ENCODE measurements around the gene HSP90B1.

HSP90B1 gene

DNA sequence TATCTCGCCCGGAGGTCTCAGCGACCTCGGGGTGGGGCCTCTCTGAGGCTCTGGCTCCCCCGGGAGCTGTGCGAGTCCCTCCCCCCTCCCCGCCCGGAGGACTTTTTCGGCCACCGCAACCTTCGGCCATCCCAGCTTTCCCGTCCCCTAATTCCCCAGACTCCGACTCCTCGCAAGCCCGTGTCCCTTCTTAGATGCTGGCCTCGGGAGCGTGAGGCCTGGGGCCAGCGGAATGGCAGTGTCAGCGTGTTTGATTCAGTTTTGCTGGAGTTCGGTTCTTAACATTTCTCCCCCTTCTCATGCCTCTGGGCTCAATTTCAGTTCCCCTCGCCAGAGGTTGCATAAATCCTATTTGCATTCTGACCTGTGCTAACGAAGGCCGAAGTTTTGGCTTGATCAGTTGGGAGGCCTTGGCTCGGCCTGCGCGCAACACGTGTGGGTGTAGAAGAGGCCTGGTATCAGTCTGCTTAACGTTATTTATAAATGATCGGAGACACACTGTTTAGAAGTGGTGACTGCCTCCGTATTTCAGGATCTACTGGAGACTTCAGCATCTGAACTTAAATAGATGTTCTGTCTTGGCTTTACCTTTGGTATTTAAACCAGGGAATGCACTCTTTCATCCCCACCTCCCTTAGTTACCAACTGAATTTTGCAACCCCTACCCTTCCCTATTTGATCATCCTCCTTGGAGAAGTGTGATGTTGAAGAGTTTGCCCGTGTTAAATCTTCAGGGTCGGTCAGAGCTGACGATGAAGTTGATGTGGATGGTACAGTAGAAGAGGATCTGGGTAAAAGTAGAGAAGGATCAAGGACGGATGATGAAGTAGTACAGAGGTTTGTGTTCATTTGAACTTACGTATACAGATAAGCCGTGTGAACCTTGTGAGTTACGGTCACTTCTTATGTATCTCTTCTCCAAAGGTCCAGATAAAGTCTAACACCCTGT lies 851 bp downstream of the HSP90B1 start:
- no peak for FAIRE-seq

DNA sequence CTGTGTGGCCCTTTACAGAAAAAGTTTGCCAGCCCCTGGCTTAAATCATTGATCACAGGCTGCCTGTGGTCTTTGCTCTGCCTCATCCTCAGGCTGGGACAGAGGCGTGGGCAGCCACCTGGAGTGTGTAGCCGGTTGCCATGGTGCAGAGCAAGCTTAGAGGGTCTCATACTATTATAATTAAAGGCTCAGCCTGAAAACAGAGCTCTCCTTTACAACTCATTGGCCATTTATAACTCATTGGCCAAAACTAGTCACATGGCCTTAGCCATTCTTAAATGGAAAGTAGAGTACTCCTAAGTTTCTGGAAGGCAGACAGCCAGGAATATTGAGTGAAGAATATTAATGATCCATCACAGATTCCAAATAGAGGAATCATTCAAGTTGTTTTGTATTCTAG lies 3.0 kb downstream of the HSP90B1 start:
- FAIRE-seq, result no peak

DNA sequence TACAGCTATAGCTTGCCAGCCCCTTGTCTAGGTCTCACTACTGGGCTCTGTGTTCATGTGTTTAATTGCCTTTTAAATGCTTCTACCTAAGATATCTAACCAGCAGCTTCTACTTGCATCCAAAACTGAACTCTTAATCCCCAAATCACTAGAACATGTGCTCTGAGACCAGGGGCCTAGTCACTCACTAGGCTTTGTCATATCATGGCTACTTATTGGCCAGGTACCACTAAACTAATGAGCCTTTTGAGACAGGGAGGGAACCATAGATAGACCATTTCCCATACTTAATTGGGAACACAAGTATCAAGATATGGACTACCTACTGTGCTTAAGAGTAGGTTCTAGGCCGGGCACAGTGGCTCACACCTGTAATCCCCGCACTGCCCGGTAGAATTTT lies 6.5 kb downstream of the HSP90B1 start:
- no peak for FAIRE-seq

DNA sequence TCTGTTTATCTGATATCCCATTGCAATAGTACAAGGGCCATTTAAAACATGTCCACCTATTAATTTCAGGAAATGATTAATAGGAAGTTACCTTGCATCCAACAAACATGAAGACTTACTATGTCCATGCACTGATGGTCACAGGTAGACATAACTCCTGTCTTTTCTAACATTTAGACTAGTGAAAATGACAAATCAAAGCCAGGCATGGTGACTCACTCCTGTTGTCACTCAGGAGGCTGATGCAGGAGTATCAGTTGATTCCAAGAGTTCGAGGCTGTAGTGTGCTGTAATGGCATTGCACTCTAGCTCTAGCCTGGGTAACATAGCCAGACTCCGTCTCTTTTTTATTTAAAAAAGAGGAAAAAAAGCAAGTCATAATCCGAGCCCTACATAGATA lies 14.8 kb downstream of the HSP90B1 start:
- FAIRE-seq, result no peak

DNA sequence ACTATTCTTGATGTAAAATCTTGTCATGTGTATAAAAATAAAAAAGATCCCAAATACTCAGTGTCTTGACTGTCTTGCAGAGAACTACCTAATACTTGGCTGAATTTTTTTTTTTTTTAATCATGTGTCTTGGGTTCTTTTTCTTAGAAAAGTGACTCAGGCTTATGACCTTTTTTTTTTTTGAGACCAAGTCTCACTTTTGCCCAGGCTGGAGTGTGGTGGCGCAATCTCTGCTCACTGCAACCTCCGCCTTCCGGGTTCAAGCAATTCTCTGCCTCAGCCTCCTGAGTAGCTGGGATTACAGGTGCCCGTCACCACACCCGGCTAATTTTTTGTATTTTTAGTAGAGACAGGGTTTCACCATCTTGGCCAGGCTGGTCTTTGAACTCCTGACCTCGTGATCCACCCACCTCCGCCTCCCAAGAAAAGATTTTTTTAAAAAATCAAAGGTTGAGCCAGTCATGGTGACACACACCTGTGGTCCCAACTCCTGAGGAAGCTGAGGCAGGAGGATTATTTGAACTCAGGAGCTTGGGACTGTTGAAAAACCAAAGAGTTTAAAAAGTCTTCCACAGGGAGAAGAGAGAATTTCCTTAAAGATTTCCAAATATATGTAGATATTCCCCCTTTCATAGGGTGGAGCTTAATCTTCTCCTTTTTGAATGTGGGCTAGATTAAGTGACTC lies 17.8 kb downstream of the HSP90B1 start:
- FAIRE-seq, result peak; percentile 93

DNA sequence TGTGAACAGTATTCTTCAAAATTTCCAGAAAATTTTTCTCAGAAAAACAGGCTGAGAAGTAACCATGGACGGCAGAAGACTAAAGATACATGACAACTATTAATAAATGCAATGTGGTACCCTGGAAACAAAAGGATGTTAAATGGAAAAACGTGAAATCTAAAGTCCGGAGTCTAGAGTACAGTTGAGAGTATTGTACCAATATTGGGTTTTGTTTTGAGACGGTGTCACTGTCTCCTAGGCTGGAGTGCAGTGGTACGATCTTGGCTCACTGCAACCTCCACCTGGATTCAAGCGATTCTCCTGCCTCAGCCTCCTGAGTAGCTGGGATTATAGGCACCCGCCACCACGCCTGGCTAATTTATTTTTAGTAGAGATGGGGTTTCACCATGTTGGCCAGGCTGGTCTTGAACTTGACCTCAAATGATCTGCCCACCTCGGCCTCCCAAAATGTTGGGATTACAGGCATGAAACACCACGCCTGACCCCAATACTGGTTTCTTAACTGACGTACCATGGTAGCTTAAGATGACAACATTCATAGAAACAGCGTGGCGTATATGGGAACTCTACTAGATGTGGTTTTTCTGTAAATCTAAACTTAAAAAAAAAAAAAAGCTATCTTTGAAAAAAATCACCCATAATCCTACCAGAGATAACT lies 18.7 kb downstream of the HSP90B1 start:
- FAIRE-seq, result no peak

DNA sequence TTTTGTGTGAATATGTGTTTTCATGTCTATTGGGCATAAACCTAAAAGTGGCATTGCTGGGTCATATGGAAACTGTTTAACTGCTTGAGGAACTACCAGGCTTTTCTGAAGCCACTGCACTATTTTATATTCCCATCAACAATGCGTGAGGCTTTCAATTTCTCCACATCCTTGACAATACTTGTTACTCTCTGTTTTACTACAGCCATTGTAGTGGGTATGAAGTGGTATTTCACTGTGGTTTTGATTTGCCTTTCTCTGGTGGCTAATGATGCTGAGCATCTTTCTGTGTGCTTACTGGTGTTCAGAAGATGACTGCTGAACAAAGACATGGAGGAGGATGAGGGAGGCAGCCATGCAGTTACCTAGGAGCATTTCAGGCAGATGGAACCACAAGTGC lies 22.3 kb downstream of the HSP90B1 start:
- FAIRE-seq, result no peak

DNA sequence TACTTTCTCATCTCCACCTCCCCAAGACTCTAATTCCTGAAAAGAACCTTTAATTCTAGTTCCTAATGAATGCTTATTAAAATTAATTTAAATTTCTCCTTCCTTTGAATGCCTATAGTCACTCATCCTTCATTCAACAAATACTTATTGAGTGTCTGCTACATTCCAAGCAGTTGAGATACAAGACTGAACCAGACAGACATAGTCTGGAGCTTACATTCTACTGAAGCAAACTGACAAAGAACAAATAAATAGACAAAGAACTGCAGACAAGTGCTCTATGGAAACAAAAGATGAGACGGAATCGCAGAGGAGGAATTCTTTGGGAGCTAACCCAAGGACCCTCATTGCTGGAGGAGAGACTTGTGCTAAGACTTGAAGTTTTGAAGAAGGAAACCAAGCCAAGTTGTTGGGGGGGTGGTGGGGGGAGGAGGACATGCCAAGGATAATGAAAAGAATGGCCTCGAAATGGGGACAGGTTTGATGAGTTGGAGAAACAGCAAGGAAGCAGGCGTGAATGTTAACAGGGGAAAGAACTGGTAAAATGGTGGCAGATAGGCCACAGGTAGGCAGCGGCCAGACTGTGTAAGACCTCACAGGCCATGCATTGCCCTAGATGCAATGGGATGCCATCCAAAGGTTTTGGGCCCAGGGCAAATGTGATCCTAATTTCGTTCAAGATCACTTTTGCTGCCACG lies 25.8 kb downstream of the HSP90B1 start:
- FAIRE-seq, result no peak

DNA sequence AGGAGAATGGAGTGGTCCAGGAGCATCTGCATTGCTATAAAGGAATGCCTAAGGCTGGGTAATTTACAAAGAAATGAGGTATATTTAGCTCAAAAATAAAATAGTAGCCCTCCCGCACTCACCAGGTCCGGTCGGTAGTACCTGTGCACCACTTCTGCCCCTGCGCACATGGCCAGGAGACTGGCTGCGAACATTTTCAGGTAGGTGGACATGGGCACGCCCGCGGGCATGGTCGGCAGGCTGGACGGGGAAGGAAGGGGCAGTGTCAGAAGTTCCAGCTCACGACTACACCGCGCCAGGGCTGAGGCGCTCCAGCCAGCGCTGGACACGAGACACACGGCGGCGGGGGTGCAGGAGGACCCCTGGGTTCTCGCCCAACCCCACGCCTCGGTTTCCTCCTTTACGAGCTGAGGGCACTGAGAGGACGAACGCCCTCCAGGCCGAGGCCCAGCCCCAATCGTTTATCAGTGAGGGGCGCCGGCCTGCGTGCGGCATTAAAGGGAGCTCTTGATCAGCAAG lies 26.4 kb downstream of the HSP90B1 start:
- no peak for FAIRE-seq

DNA sequence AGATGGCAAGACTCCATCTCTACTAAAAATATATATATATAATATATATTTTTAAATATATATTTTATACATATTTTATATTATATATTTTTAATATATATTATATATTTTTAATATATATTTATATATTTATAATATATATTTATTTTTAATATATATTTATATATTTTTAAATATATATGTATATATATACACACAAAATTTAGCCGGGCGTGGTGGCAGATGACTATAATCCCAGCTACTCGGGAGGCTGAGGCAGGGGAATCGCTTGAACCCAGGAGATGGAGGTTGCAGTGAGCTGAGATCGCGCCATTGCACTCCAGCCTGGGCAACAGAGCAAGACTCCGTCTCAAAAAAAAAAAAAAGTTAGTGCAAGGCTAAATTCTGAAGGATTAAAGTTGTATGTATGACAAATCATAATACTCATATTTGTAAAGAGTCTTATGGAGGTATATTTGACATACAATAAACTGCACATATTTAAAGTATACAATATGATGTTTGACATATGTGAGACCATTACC lies 27.7 kb downstream of the HSP90B1 start:
- FAIRE-seq, result no peak

DNA sequence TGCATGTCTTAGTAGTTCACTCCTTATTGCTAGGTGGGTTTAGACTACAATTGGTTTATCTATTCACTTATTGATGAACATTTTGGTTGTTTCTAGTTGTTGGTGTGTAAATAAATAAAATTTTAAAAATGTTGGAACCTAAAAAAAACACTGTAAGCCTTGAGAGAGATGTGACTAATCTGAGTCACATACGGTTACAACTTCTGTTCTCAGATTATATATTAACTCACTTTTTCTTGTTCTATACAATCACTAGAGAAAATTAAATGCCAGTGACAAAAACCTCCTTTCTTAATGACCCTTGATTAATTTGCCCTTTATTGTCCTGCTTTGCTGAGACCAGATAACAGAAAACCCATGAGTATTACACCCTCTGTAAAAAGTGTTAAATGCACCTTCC lies 28.4 kb downstream of the HSP90B1 start:
- FAIRE-seq, result no peak

DNA sequence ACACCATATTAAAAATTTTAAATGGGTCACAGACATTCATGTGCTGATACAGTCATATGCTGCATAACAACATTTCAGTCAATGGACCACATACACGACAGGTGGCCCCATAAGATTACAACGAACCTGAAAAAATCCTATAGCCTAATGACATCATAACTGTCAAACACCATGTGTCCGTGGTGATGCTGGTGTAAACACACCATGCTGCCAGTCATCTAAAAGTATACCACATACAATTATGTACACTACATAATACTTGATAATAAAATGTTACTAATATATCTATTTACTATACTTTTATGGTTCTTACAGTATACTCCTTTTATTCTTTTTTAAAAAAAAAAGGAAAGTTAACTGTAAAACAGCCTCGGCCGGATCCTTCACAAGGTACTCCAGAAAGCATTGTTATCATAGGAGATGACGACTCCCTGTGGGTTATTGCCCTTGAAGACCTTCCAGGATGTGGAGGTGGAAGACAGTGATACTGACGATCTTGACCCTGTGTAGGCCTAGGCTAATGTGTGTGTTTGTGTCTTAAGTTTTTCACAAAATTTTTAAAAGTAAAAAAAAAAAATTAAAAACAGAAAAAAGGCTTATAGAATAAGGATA lies 30.5 kb downstream of the HSP90B1 start:
- no peak for FAIRE-seq

DNA sequence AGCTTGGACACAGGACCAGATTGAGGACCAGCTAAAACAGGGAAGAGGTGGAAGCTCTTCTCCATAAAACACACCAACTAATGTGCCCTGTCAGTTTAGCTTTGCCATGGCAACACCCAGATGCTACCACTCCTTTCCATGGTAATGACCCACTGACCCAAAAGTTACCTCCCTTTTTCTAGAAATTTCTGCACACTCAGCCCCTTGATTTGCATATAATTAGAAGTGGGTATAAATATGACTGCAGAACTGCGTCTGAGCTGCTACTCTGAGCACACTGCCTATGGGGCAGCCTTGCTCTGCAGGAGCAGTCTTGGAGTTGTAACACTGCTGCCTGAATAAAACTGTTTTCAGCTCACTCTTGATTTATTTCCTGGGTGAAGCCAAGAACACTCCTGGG lies 32.3 kb downstream of the HSP90B1 start:
- FAIRE-seq, result no peak

DNA sequence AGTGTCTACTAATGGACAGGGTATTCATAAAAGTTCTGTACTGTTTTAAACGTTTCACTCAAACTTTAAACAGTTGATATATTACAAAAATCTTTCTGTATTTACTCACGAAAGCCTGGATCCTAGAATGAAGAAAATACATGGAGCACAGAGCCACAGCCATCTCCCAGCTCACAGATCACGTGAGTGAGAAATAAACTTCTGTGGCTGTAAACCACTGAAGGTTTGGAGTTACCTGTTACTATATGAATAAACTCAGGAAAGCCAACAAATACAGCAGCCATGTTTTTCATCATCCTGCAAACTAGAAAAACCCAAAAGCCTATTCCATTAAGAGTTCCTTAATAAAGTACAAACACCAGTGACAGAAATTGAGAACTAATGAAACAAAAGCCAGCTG lies 34.6 kb downstream of the HSP90B1 start:
- FAIRE-seq, result no peak

DNA sequence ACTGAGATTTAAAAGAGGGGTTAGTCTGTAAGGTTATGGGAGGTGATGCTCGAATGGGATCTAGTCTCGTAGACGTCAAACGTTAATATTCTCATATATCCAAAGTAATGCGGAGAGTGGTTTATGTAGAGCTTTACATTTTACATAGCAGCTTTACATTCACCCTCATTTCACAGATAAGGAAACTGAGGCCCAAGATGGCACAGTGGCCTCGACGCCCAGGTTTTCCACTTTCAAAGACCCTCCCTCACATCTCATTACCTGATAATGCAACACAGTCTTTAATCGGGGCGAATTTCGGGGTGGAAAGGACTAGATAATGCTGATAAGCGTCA lies 35.0 kb downstream of the HSP90B1 start:
- FAIRE-seq, result no peak

DNA sequence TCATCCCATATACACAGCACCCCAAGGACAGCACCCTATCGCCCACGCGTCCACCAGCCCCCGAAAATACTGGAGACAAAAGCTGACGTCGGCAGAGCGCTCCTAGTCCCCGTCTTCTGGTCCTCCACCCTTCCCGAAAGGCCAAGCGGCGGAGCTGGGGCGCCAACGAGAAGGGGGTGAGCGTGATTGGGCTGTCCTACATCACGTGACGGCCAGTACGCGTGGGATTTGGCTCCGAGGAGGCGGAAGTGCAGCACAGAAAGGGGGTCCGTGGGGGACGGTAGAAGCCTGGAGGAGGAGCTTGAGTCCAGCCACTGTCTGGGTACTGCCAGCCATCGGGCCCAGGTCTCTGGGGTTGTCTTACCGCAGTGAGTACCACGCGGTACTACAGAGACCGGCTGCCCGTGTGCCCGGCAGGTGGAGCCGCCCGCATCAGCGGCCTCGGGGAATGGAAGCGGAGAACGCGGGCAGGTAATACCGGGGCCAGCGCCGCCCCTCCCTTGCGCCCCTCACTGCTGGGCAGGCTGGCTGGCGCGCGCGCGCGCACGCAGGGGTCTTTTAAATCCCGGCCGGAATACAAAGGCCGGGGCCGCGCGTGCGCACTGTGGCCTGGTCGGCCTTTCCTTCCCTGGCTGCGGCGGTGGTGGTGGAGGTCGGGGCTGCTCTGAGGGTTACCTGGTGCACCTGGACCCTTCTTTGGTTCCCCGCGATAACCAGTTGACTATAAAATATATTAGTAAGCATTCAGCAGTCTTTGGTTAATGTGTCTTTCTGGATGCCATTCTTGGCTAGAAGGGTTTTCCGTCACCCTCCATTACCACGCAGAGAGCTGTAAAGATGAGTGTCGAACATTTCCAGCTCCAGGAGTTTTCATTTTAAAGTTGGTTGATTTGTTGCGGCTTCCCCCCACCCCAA lies 35.6 kb downstream of the HSP90B1 start, which contains the start of gene TDG:
Gene TDG, plus strand, starts transcription at position 283 of the 915 bp plus-strand sequence. Its CDS starts 166 bp downstream, at position 449.
- FAIRE-seq, result no peak

DNA sequence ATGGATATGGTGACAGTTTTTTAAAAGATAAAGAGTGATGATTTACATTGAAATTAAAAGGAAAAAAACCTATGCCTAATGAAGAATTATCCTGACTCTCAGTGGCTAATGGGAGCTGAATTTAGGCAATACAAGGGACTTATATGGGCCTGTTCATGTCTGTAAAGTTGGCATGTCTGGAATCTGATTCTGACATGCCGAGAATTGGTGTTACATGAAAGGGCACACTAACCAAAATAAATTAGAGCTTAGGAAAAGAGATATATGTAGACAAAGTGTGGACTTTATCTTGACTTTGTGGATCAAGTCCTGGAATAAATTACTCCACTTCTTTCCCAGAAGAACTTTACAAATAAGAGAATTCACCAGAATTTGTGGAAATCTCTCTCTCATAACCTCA lies 36.5 kb downstream of the HSP90B1 start:
- FAIRE-seq, result no peak

DNA sequence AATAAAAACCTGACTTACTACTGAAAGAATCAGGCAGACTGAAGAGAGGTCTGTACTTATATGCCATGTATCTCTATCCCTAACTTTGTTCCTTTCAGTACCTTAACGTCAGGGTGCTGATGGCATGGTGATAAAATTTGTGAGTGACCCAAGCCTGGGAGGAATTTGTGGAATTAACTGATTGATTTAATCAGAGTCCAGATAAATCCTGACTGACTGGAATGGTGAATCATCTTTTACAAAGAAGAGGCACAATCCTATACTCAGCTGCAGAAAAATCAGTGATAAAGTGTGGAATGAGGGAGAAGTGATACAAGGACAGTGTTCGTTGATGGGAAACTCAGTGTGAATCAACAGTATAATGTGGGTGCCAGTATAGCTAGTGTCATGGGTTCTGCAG lies 39.2 kb downstream of the HSP90B1 start:
- no peak for FAIRE-seq

DNA sequence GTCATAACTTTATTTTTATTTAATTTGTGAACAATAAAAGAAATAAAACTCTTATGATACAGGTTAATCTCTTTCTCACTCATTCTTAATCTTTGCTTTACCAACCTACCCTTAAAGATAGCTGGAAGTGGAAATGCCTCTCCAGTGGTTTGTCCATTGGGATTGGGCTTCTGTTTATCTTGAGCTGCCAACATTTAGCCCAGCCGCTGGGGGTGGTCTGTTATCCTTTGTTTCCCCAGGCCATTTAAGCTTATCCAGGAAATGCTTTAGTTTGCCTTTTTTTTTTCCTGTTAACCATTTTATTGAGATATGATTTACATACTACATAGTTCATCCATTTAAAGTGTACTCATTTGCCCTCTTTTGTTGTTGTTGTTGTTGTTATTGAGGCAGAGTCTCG lies 43.7 kb downstream of the HSP90B1 start:
- FAIRE-seq, result no peak

DNA sequence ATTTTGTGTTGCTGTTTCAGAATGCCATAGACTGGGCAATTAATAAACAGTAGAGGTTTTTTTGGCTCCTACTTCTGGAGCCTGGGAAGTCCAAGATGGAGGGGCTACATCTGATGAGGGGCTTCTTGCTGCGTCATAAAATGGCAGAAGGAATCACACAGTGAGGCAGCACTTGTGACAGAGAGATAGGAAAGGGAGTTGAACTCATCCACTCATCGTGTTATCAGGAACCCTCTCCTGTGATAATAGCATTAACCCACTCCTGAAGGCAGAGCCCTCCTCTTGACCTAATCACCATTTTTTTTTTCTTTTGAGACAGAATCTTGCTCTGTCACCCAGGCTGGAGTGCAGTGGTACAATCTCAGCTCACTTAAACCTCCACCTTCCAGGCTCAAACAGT lies 45.2 kb downstream of the HSP90B1 start:
- no peak for FAIRE-seq

DNA sequence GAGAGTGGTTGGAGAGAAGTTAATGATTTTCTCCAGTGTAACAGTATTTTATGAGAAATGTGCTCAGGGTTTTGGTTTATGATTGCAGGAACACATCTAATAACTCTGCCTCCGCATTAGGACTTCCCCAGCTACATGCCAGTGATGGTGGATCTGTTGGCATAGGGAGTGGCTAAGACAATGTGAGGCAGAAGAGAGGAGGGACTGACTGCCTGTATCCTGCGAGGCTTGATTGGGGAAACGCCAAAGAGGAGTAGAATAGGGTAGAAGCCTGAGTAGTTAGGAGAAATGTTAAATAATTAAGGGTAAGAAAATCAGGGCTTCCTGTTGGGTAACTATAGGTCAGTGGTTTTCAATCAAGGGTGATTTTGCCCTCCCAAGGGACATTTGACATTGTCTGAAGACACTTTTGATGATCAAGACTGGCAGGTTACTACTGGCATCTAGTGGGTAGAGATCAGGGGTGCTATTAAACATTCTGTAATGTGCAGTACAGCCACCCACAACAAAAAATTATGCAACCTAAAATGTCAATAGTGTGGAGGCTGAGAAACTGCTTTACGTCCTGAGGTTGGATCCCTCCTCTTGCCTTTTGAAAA lies 48.3 kb downstream of the HSP90B1 start:
- FAIRE-seq, result no peak

All from islet of Langerhans (tissue), 1 donor.